ENCODE results near the gene S100A16.
A peak's percentile ranks its signal among the peaks of the same experiment; 100 is the strongest.
"Not testable (repeated sequence)": the region's sequence is repeated elsewhere in the genome, so short reads cannot be mapped to it uniquely, and the experiment has no call there.

The S100A16 gene, protein sequence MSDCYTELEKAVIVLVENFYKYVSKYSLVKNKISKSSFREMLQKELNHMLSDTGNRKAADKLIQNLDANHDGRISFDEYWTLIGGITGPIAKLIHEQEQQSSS

DNA sequence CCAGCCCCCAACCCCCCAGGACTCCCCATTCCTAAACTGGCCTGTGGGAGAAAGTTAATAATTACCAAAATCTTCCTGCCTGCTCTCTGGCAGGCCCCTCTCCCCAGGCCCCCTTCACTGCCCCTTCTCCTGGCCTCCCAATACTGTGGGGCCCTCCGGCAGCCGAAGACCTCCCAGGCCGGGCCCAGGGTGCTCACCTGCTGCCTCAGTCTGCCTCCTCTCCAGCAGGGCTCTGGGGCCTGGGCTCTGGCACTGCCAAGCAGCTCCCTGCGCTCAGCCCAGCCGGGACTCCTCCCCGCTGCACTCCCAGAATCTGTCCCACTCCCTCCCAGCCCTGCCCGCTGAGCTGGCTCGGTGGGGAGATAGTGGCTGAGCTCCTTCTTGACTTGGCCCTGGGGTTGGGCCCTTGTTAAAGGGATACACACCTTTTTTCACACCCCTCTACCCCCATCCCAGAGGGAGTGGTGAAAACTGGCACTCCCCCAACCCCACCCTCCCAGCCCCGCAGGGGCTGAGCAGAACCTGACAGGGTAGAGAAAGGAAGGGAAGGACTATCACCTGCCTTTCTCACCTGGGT lies at the start of gene S100A16:
TSS of gene S100A16 (minus strand) at position 383 of the 577 bp plus-strand sequence. CDS start 4,986 bp downstream, outside the sequence.
- DNase-seq, result no peak

DNA sequence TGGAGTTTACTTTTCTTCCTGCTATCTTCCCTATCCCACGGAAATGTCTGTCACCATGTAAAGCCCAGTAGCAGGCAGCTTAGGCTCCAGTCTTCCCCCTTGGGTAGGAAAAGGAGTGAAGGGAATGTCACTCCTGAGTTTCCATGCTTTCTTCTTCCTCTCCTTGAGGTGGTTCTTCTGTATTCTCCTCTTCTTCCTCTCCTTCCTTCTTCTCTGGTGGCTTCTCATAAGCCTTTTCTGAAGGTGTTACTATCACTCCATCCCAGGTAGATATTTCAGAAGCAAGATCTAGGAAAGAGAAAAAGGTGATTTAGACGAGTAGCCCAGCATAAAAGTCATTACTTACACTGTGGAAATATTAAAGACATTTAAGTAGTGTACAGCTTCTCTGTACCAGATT lies 49.3 kb upstream of the S100A16 start:
- no peak for DNase-seq

DNA sequence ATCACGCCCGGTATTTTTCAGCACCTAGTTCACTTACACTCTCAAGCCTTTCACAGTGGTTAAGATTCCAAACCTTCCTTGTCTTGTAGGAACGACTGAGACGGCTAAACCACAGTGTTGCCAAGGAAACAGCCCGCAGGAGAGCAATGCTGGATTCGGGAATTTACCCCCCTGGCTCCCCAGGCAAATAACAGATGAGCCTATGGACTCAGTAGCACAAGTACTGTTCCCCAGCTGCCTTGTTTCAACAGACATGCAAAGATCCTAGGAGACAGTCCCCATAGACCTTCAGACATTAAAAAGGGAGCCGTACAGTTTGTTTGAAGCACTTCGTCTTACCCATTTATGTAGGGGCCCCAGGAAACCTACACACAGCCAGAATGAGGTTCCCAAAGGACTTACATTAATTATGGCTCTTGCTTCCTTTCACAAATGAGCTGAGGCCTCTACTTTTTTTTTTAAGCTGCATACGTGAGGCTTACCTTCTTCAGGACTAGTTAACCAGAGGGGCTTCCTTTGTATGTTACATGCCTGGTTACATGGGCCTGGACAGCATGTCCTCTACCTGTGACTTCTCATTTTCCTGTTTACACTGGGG lies 48.3 kb upstream of the S100A16 start:
- DNase-seq, result no peak

DNA sequence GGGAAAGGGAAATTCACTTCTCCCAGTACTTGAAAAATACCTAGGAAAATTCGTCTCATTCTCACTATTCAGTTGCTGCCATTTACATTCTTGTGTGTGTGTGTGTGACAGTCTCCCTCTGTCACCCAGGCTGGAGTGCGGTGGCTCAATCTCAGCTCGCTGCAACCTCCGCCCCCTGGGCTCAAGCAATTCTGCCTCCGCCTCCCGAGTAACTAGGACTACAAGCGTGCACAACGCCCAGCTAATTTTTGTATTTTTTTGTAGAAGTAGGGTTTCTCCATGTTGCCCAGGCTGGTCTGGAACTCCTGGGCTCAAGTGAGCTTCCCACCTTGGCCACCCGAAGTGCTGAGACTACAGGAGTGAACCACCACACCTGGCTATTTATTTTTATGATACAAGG lies 46.7 kb upstream of the S100A16 start:
- no peak for DNase-seq

DNA sequence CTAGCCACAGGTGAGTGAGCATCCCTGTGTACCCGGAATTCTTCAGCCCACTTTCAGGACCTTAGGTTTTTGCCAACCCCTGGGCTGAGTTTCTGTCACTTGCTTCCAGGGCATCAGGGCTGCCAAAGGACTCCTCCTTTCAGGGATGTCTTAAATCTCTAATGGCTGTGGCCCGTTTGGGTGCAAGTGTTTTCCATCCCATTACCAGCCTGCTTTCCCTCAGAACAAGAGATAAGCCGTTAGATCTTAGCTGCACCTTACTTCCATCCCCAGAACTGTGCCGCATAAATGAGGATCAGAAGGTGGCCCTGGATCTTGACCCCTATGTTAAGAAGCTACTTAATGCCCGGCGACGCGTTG lies 46.2 kb upstream of the S100A16 start:
- DNase-seq, result no peak

DNA sequence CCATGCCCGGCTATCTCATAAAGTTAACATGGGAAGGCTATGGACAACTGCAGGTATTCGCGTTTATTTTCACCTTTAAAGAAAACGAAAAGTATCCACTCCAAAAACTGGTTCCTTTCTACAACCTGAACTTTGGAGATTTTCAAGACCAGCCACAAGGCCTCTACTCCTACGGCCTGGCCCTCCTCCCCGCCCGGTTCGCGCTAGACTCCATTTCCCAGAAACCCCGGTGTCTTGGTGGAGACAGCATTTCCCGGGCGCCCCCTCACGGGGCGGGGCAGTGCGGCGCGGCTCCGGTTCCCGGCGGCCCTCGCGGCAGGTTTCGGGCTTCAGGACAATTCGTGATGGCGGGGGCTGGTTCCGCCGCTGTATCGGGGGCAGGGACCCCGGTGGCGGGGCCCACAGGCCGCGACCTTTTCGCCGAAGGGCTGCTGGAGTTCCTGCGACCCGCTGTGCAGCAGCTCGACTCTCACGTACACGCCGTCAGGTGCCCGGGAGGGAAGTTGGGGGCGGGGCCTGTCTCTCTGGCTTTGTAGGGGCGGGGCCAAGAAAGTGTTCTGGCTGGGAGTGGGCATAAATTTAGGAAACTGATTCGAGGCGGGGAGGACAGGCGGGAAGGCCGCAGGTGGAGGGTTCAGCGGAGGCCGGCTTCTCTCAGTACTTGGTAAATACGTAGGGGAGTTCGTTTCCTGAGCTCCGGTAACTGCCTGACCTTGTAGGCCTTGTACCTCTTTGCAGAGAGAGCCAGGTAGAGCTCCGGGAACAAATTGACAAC lies 45.6 kb upstream of the S100A16 start, which contains the start of gene SNAPIN:
TSS of gene SNAPIN (plus strand) at position 304 of the 775 bp plus-strand sequence. CDS start at position 345, 41 bp downstream.
- DNase-seq, result peak; percentile 72

DNA sequence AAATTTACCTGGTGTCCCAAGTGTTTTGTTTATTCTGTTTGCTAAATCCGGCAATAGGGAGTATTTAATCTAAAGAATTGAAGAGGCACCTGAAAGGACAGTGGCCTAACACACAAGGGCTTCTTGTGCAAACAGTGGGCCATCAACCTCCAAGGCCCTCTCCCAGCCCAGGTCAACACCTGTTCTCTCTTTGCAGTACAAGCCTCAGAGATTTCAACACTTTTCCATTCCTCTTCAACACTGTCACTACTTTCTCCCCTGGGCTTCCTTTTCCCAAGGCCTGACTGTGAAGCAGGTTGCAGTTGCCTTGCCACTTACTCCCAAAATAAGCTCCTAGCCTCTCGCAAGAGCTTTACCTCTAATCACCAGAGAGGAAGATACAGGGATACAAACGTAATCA lies 42.4 kb upstream of the S100A16 start:
- DNase-seq, result peak; percentile 34

DNA sequence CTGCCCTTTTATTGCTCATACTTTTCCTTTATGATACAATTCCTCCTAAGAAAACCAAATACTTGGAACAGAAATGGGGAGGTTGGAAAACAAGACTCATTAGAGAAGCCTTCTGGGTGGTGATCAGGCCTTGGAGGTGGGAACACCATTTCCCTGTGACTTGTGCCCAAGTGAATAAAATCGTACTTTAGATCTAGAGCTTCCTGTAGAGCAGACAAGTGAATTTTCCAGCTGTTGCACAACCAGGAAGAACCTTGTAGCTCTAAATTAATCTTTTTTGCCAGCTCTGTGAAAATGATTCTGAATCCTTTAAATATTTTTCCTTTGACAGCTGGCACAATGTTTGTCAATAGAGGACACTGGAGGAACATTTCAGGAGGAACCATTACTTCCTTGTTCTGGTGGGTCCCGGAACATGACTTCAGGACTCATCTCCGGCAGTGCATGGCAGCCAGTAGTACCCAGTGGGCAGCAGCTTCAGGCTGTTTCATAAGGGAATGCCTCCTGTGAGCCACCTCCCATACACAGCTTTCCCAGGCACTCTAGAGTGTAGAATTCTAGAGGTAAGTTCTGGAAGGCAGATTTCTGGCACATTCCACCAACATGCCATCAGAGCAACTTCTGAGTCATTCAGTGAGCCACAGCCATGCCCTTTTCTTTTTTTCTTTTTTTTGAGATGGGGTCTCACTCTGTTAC lies 40.0 kb upstream of the S100A16 start:
- no peak for DNase-seq

DNA sequence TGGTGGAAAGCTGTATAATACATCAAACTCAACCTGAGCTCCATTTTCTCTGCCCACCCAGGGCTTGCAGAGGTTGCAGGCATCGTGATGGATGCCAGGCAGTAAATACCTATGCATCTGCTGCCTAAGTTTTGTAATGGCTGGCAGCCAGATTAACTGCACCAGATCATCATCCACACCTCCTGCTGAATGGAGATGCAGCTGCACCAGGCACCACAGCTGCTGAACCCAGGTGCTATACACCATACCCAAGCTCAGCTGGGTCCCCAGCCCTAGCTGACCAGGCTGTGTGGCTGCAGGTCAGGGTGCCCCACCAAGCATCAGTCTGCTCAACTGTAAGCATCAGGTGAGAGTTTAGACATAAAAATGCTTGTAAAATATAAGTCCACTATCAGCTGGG lies 38.8 kb upstream of the S100A16 start:
- no peak for DNase-seq

DNA sequence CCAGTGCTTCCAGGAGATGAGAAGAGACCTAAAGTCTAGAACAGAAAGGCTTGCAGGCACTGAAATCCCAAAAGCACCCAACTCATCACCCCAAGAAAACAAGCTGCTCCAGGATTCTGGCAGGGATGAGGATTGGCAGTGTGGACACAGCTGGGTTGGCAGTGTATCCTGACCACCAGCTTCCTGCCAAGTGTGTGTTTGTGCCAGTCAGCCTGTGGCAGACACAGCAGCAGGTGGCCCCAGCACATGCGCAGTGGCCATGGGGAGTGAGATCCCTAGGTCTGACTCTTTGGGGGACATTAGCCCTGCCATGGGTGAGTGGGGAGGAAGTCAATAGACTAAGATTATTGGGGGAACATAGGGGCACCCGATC lies 36.9 kb upstream of the S100A16 start:
- peak; percentile 84 for DNase-seq

DNA sequence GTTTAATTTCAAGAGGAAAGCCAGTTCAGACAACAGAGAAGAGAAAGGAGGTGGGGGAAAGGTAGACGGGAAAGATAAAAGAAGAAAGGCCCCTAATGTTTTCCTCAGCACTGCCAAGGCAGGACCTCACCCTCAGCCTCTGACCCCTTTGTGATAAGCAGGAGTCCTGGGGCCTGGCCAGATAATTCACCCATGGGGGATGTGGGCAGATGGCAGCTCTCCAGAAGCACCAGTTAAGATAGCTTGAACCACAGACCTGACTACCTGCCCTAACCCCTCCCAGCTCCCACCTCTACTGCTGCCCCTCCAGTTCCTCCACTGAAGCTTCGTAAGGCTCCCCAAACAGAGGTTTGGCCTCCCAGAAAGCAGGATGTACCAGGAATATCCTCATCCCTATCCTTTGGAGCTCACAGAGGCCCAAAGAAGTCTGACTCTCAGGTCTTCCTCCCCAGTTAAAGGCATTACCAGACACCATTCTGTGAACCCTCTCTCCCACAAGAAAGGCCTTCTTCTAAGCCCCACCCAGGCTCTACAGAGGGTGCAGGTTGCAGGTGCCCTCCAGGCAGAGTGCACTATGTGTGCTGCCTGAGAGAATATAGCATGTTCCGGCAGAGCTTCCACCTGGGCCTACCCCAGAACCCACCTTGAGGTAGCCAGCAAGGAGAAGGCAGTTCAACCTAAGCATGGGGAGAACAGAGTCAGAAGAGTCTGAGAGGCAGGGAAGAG lies 36.4 kb upstream of the S100A16 start:
- DNase-seq, result peak; percentile 47

DNA sequence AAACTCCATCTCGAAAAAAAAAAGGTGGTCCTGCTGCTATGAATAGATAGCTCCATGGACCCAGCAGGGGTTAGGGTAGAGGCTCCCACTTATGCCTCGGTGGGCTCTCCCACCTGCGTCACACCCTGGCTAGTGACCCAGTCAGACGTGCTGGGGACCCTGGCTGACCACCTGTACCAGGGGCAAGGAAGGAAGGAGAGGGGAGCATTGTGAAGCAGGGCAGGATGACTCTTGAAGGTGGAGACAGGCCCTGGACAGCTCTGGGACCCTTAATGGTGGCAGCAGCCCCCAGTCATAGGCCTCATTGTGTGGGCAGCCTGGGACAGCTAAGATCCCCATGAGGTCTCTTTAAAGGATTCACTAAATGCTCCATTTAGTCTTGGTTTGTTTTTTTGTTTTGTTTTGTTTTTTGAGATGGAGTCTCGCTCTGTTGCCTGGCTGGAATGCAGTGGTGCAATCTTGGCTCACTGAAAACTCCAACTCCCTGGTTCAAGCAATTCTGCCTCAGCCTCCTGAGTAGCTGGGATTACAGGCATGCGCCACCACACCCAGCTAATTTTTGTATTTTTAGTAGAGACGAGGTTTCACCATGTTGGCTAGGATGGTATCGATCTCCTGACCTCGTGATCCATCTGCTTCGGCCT lies 35.2 kb upstream of the S100A16 start:
- DNase-seq, result no peak

DNA sequence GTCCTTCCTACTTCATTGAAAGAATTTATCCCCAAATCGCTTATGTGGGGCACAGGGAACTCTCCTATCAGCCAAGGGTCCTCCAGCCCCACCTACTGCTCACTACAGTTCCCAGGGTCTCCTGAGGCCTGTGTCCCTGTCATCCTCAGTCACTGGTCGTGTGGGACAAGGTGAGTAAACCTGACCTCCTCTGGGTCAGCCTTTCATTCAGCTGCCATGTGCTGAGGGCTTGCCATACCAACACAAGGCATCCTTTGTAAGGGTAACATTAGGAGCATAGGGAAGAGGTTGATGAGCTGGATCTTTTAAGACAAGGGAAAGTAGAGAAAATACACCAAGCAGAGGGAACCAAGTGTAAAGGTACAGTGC lies 34.4 kb upstream of the S100A16 start:
- no peak for DNase-seq

DNA sequence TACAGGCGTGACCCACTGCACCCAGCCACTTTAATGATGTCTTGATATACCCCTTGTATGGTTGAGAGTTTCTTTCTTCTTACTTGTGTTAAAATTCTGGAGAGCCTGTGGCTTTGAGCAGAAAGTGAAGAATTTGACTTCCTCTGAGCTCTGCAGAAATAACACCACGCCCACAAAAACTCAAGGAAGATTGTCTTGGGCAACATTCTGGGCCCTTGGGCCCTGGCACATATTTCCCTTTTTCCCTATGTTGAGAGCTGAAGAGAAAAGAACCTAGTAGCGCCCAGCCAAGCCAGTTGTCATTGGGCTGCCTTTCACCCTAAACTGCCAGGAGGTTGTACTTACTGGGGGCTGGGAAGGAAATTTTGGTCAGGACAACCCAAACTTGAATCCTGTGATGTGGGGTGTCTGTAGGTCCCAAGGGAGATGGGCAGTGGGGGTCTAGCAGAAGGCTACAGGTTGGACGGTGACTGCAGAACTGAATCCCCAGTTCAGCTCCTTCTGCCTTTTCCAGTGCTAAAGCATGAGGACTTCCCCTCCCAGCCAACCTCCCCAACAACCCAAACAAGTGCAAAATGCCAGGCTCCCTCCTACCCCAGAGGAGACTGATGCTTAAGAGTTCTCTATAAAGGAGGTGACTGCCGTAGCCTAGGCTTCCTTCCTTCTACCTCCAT lies 33.9 kb upstream of the S100A16 start:
- DNase-seq, result no peak

DNA sequence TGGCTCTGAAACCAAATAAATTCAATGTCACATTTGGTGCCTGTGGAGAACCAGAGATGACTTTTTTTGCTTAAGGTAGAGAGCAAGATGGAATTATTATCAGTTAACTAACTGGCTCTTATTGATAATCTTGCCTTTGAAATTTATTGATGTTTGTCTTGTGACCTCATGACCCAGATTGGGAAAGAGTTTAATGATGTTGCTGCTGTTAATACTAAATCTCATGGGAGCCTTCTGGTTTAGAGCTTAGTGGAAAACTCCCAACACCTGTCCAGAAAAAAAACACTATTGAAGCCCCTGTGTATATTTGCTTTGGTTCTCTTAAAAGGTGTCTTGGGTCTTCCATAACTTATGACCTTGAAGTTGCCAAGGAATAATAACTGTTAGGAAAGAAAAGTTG lies 30.9 kb upstream of the S100A16 start:
- DNase-seq, result no peak

DNA sequence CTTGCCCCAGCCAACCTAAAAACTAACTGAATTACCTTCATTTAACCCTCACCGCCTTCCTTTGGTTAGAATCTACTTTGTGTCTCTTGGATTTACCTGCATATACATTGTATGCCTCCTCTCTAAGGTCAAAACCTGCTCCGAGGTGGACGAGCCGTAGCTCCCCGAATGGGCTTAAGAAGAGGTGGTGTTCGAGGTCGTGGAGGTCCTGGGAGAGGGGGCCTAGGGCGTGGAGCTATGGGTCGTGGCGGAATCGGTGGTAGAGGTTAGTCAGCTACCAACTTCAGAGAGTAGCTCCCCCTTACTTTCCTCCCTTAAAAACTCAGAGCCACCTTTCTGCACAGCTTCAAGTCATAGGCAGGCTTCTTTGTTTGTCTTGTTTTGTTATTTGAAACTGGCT lies 30.2 kb upstream of the S100A16 start:
- DNase-seq, result no peak

DNA sequence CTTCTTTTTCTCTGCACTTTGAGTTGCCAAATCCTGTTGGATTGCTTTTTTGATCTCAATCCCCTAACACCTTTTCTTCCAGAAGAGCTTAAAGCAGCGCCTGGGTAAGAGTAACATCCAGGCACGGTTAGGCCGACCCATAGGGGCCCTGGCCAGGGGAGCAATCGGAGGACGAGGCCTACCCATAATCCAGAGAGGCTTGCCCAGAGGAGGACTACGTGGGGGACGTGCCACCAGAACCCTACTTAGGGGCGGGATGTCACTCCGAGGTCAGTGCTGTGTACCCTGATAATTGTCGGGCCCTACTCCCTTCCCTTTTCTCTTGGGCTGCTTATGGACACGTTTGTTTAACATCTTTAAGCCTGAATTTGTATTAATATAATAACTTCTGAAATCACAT lies 29.2 kb upstream of the S100A16 start:
- DNase-seq, result no peak

DNA sequence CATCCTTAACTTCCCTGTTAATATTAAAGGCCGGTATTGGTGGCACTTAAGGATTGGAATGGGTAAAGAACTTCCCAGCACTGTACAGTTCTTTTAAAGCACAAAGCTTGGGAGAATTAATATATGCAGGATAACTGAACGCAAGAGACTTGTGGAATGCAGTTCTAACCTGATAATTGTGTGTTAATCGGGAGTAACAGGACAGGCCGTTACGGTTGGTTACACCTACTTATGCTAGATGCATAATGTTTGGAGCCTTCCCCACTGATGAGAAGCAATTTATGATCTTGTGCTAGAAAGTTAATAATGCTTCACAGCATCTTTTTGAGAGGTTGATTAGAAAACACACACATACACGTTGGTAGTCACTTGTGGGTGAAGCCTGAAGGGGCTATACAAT lies 27.9 kb upstream of the S100A16 start:
- no peak for DNase-seq

DNA sequence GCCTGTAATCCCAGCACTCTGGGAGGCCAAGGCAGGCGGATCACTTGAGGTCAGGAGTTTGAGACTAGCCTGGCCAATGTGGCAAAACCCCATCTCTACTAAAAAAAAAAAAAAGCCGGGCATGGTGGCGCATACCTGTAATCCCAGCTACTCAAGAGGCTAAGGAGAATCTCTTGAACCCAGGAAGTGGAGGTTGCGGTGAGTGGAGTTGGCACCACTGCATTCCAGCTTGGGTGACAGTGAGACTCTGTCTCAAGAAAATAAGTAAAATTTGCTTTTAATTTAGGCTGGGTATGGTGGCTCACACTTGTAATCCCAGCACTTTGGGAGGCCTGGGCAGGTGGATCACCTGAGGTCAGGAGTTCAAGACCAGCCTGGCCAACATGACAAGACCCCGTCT lies 27.3 kb upstream of the S100A16 start:
- DNase-seq, result not testable (repeated sequence)

DNA sequence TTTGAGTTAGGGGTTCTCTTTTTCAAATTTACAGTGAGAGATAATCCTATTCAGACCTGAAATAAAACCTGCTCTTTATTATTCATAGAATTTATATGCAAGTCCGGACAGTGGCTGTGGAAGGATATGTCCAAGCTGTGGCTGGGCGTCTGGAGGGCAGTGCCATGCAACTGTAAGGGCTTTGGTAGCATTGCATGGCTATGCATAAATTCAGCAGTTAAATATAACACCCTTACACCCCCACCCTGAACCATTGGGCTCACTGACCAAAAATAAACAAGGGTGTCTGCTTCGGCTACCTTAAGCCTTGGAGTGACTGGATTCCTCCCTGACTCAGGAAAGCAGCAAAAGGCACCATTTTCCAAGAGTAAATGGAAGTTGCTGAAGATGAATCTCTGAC lies 26.3 kb upstream of the S100A16 start:
- no peak for DNase-seq

DNA sequence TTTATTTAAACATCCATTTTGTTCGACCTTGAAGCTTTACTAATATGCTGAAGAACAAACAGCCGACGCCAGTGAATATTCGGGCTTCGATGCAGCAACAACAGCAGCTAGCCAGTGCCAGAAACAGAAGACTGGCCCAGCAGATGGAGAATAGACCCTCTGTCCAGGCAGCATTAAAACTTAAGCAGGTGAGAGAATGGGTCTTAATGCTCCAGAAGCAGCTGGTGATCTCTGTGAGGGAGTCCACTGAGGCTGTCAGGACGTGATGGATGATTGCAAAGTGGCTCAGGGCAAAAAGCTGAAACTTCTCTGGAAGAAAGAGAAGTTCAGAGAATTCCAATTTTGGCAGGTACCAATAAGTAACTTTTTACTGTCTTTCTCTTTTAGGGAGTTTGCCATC lies 25.3 kb upstream of the S100A16 start:
- no peak for DNase-seq

DNA sequence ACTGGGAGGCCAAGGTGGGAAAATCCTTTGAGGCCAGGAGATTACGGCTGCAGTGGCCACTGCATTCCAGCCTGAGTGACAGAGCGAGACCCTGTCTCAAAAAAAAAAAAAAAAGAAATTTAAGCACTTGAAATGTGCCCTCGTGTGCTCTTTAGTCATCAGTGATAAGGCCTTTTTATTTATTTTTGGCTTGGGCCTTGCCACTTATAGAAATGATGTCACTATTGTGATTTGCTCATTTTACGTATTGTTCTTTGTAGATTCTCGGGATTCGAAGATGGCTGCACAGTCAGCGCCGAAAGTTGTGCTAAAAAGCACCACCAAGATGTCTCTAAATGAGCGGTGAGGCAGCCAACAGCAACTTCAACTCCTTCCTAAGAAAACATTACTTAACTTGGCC lies 23.4 kb upstream of the S100A16 start:
- no peak for DNase-seq

All from NCI-H2029 treated with DMSO at 0.1 percent for 48 hours (cell line).